ENCODE measurements around the gene CTU2. TPM values are rescaled to one million over a fixed set of nuclear protein-coding genes. Genes with fewer than 3 reads are reported as not detected.

CTU2 gene
- total RNA-seq, 1 experiment from 2014 or later = 20.5 TPM

GRCh38 chr16:88730632-88731607 lies 24.6 kb downstream of the CTU2 start:
- peak; percentile 72 for DNase-seq (ENCODE audit: low spot score)

GRCh38 chr16:88731699-88732098 lies 25.4 kb downstream of the CTU2 start:
- peak; percentile 65 for DNase-seq (ENCODE audit: low spot score)

- DNase-seq (ENCODE audit: low spot score) = peak; percentile 31
These were observed 26.1 kb downstream of the CTU2 start for GRCh38 chr16:88732172-88732960.

GRCh38 chr16:88732961-88733294 lies 26.6 kb downstream of the CTU2 start:
- no peak for DNase-seq (ENCODE audit: low spot score)

- no peak for DNase-seq (ENCODE audit: low spot score)
These were observed 27.5 kb downstream of the CTU2 start for GRCh38 chr16:88733630-88734360.

- DNase-seq (ENCODE audit: low spot score) = no peak
These were observed 28.0 kb downstream of the CTU2 start for GRCh38 chr16:88734361-88734728.

GRCh38 chr16:88735121-88735520 lies 28.8 kb downstream of the CTU2 start:
- DNase-seq (ENCODE audit: low spot score) = no peak

GRCh38 chr16:88735616-88736015 lies 29.3 kb downstream of the CTU2 start:
- no peak for DNase-seq (ENCODE audit: low spot score)

GRCh38 chr16:88736088-88736487 lies 29.8 kb downstream of the CTU2 start:
- DNase-seq (ENCODE audit: low spot score) = no peak

GRCh38 chr16:88736496-88736895 lies 30.2 kb downstream of the CTU2 start:
- DNase-seq (ENCODE audit: low spot score) = no peak

GRCh38 chr16:88737298-88738150 lies 31.2 kb downstream of the CTU2 start:
- peak; percentile 44 for DNase-seq (ENCODE audit: low spot score)

GRCh38 chr16:88738151-88739084 lies 32.1 kb downstream of the CTU2 start:
- DNase-seq (ENCODE audit: low spot score) = no peak

GRCh38 chr16:88739139-88739976 lies 33.1 kb downstream of the CTU2 start:
- DNase-seq (ENCODE audit: low spot score) = no peak

GRCh38 chr16:88739977-88740726 lies 33.8 kb downstream of the CTU2 start:
- no peak for DNase-seq (ENCODE audit: low spot score)

- no peak for DNase-seq (ENCODE audit: low spot score)
These were observed 34.4 kb downstream of the CTU2 start for GRCh38 chr16:88740727-88741055.

GRCh38 chr16:88741368-88741767 lies 35.1 kb downstream of the CTU2 start:
- DNase-seq (ENCODE audit: low spot score) = no peak

- DNase-seq (ENCODE audit: low spot score) = no peak
These were observed 36.7 kb downstream of the CTU2 start for GRCh38 chr16:88742896-88743605.

All from A172 (cell line).